ENCODE measurements around the gene NDUFV2. TPM values are rescaled to one million over a fixed set of nuclear protein-coding genes. Genes with fewer than 3 reads are reported as not detected.

The NDUFV2 gene
- total RNA-seq, 3 donors from 2014 or later (not counting 1 experiment from before 2014, with no cell fraction given) = 137 to 188 (median 154) TPM

DNA sequence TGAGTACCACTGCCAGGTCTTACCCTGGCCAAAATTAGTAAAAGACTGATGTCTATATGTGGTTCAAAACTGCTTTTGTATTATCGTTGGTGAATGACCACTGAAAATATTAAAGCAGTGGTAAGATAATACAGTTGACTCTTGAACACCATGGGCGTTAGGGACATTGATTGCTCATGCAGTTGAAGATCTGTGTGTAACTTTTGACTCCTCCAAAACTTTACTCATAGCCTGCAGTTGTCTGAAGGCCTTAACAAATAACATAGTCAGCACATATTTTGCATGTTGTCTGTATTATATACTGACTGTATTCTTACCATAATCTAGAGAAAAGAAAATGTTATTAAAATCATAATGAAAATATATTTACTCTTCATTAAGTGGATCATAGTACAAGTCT is 28.3 kb downstream of the NDUFV2 start:
- H3K4me1 Mint-ChIP-seq = peaks cover 12 to 26% of the 10 kb centered on the region in 2 donors
- WGBS (ENCODE audit: insufficient coverage) = 79% methylated on average over 2 of the region's 2 CpGs
- Histone ChIP-seq H3K36me3 (ENCODE audit: control insufficient read depth, insufficient read depth, low read length) (peaks cover 65% of the 10 kb centered on the region), H3K4me1 (ENCODE audit: control insufficient read depth, insufficient read depth, low read length) (peaks cover 8% of the 10 kb centered on the region), H3K27me3 (ENCODE audit: control insufficient read depth, insufficient read depth, low read length) (no peaks in the 10 kb centered on the region), H3K4me3 (ENCODE audit: low read length) (no peak overlapping the region), H3K9me3 (ENCODE audit: control insufficient read depth, insufficient read depth, low read length) (no peaks in the 10 kb centered on the region), H3K27ac (ENCODE audit: low read length) (no peak overlapping the region)
- H3K4me3 Mint-ChIP-seq = no peak overlapping the region
- H3K27ac Mint-ChIP-seq = no peak overlapping the region
- no peaks in the 10 kb centered on the region for H3K9me3 Mint-ChIP-seq
- no peak for DNase-seq
- no peaks in the 10 kb centered on the region for H3K27me3 Mint-ChIP-seq (ENCODE audit: low read depth in 2 of 2)
- TF ChIP-seq, protein P1, sequence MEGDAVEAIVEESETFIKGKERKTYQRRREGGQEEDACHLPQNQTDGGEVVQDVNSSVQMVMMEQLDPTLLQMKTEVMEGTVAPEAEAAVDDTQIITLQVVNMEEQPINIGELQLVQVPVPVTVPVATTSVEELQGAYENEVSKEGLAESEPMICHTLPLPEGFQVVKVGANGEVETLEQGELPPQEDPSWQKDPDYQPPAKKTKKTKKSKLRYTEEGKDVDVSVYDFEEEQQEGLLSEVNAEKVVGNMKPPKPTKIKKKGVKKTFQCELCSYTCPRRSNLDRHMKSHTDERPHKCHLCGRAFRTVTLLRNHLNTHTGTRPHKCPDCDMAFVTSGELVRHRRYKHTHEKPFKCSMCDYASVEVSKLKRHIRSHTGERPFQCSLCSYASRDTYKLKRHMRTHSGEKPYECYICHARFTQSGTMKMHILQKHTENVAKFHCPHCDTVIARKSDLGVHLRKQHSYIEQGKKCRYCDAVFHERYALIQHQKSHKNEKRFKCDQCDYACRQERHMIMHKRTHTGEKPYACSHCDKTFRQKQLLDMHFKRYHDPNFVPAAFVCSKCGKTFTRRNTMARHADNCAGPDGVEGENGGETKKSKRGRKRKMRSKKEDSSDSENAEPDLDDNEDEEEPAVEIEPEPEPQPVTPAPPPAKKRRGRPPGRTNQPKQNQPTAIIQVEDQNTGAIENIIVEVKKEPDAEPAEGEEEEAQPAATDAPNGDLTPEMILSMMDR (IDR thresholded peaks at IDR 0.05) = no peak
- no peak for ATAC-seq
- peaks cover 10% of the 10 kb centered on the region for H3K36me3 Mint-ChIP-seq
- intact Hi-C loops (cut with micrococcal nuclease) = no loop called here

DNA sequence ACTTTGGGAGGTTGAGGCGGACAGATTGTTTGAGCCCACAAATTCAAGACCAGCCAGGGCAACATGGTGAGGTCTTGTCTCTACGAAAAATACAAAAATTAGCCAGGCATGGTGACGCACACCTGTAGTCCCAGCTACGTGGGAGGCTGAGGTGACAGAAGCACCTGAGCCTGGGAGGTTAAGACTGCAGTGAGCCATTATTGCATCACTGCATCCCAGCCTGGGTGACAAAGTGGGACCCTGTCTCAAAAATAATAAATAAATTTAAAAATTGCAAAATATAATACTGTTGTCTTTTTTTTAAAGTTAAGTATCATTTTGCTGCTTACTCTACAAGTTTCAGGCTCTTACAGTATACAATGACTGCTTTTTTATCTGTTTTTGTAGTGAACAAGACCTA is 30.1 kb downstream of the NDUFV2 start:
- no peak overlapping the region for H3K4me3 ChIP-seq (ENCODE audit: low read length)
- H3K9me3 ChIP-seq (ENCODE audit: control insufficient read depth, insufficient read depth, low read length) = no peaks in the 10 kb centered on the region
- H3K27ac ChIP-seq (ENCODE audit: low read length) = no peak overlapping the region
- H3K27me3 ChIP-seq (ENCODE audit: control insufficient read depth, insufficient read depth, low read length) = no peaks in the 10 kb centered on the region
- Mint-ChIP-seq H3K4me1 (peaks cover 14 to 36% of the 10 kb centered on the region in 2 donors), H3K4me3 (peak overlapping the region; percentile 41), H3K27me3 (ENCODE audit: low read depth in 2 of 2) (no peaks in the 10 kb centered on the region), H3K36me3 (peaks cover 2% of the 10 kb centered on the region), H3K27ac (peak overlapping the region; percentile 68 to 97), H3K9me3 (no peaks in the 10 kb centered on the region)
- TF ChIP-seq, protein P1 (IDR thresholded peaks at IDR 0.05) = no peak
- ATAC-seq (no peak), DNase-seq (no peak)
- intact Hi-C loops (cut with micrococcal nuclease) = no loop called here
- peaks cover 47% of the 10 kb centered on the region for H3K36me3 ChIP-seq (ENCODE audit: control insufficient read depth, insufficient read depth, low read length)
- H3K4me1 ChIP-seq (ENCODE audit: control insufficient read depth, insufficient read depth, low read length) = peaks cover 9% of the 10 kb centered on the region
- WGBS (ENCODE audit: insufficient coverage) = 98% methylated on average over 4 of the region's 4 CpGs

DNA sequence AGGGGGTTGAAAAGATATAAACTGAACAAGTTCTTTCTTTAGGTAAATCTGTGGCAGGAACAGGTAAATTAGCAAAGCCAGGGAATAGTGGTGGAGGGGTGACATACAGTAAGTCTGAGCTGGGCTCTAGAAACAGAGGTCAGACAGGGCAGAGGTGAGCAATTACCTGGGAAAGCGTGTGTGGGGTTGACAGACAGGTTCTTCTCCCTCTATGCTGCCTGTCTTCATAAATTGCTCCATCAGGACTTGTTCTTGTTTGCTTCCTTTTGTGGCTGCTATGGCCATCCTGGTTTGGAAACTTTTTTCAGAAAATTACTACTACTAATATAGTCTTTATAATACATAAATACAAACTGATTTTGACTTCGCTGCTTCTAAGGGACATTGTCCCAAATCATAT is 30.7 kb downstream of the NDUFV2 start:
- peak overlapping the region; percentile 68 to 97 for H3K27ac Mint-ChIP-seq
- no peak for DNase-seq
- Histone ChIP-seq H3K4me3 (ENCODE audit: low read length) (no peak overlapping the region), H3K36me3 (ENCODE audit: control insufficient read depth, insufficient read depth, low read length) (peaks cover 41% of the 10 kb centered on the region), H3K4me1 (ENCODE audit: control insufficient read depth, insufficient read depth, low read length) (peaks cover 14% of the 10 kb centered on the region), H3K9me3 (ENCODE audit: control insufficient read depth, insufficient read depth, low read length) (no peaks in the 10 kb centered on the region), H3K27me3 (ENCODE audit: control insufficient read depth, insufficient read depth, low read length) (no peaks in the 10 kb centered on the region), H3K27ac (ENCODE audit: low read length) (no peak overlapping the region)
- ATAC-seq = no peak
- H3K4me1 Mint-ChIP-seq = peaks cover 20 to 37% of the 10 kb centered on the region in 2 donors
- H3K9me3 Mint-ChIP-seq = no peaks in the 10 kb centered on the region
- WGBS (ENCODE audit: insufficient coverage) = 100% methylated on average over 2 of the region's 2 CpGs
- no peaks in the 10 kb centered on the region for H3K27me3 Mint-ChIP-seq (ENCODE audit: low read depth in 2 of 2)
- intact Hi-C loops (cut with micrococcal nuclease) = no loop called here
- TF ChIP-seq, protein P1 (IDR thresholded peaks at IDR 0.05) = no peak
- no peaks in the 10 kb centered on the region for H3K36me3 Mint-ChIP-seq
- peak overlapping the region; percentile 41 for H3K4me3 Mint-ChIP-seq

Measured in natural killer cell (primary cell).